Hepatocyte (in vitro differentiated cells): Measurements from ENCODE around the gene PRKAR1B. TPM values are rescaled to one million over a fixed set of nuclear protein-coding genes. Genes with fewer than 3 reads are reported as not detected.
A peak's percentile ranks its signal among the peaks of the same experiment; 100 is the strongest.

Experiments used
- DNase-seq: peaks from one replicate; pipeline ENCODE4 v3.0.0-alpha.2; 2016; ENCODE audit warnings: low spot score
- H2AFZ ChIP-seq: fragments of 200-600 bp; sonication (generic); 2 replicates; pipeline ENCODE4 v1.6.0; 2016; ENCODE audit warnings: antibody characterized with exemption, mild to moderate bottlenecking
- H3K27ac ChIP-seq: fragments of 200-600 bp; sonication (generic); 2 replicates; pipeline ENCODE4 v1.5.1; 2016; ENCODE audit warnings: mild to moderate bottlenecking
- H3K27me3 ChIP-seq: fragments of 200-600 bp; sonication (generic); 2 replicates; pipeline ENCODE4 v1.6.1; 2016
- H3K36me3 ChIP-seq: fragments of 200-600 bp; sonication (generic); replicated peaks from 2 replicates; pipeline ENCODE4 v1.5.1; 2016; ENCODE audit warnings: low read depth; ENCODE audit not compliant: insufficient read depth
- H3K4me1 ChIP-seq: fragments of 200-600 bp; sonication (generic); 2 replicates; pipeline ENCODE4 v1.5.1; 2016; ENCODE audit warnings: mild to moderate bottlenecking, moderate library complexity; ENCODE audit not compliant: insufficient read depth
- H3K4me2 ChIP-seq: fragments of 200-600 bp; sonication (generic); 2 replicates; pipeline ENCODE4 v1.6.0; 2016
- H3K4me3 ChIP-seq: fragments of 200-600 bp; sonication (generic); 2 replicates; pipeline ENCODE4 v1.5.1; 2016; ENCODE audit warnings: mild to moderate bottlenecking
- H3K79me2 ChIP-seq: fragments of 200-600 bp; sonication (generic); 2 replicates; pipeline ENCODE4 v1.6.0; 2017; ENCODE audit warnings: mild to moderate bottlenecking
- H3K9me2 ChIP-seq: fragments of 200-600 bp; sonication (generic); replicated peaks from 2 replicates; pipeline ENCODE4 v1.6.0; 2017; ENCODE audit warnings: mild to moderate bottlenecking; ENCODE audit not compliant: insufficient read depth
- H3K9me3 ChIP-seq: fragments of 200-600 bp; sonication (generic); 2 replicates; pipeline ENCODE4 v1.5.1; 2016; ENCODE audit warnings: low read depth, mild to moderate bottlenecking
- H4K20me1 ChIP-seq: fragments of 200-600 bp; sonication (generic); 2 replicates; pipeline ENCODE4 v1.6.0; 2016; ENCODE audit warnings: mild to moderate bottlenecking; ENCODE audit not compliant: insufficient read depth, poor library complexity, severe bottlenecking
- EZH2 ChIP-seq: fragments of 200-600 bp; sonication (generic); IDR thresholded peaks from 2 replicates; pipeline ENCODE4 v1.6.1; 2016; ENCODE audit warnings: antibody characterized with exemption, mild to moderate bottlenecking, borderline replicate concordance
- EZH2phosphoT487 ChIP-seq: fragments of 200-600 bp; sonication (generic); IDR thresholded peaks from one replicate; pipeline ENCODE4 v1.6.1; 2018; ENCODE audit warnings: antibody characterized with exemption, mild to moderate bottlenecking, low read depth, moderate library complexity; ENCODE audit not compliant: unreplicated experiment, severe bottlenecking
- WGBS: methylation state at CpG from one replicate; pipeline ENCODE4 v1.1.6; 2016; ENCODE audit warnings: low lambda C conversion rate; ENCODE audit errors: missing lambda C conversion rate; 5-methylcytosine and 5-hydroxymethylcytosine counted together
- polyA plus RNA-seq: library from polyadenylated mRNA; unstranded; fragments of >200 nt; fragmentation: Nextera tagmentation; extraction: Ambion mirVana; gene quantifications from 2 replicates; pipeline ENCODE4 v1.2.1, GENCODE V29; 2016
- total RNA-seq: library from RNA; depleted of rRNA; stranded (reverse); fragments of >200 nt; gene quantifications from 2 replicates; pipeline ENCODE4 v1.2.3, GENCODE V29; 2014
- TF ChIP-seq, protein P1 (sequence below): fragments of 200-600 bp; sonication (generic); IDR thresholded peaks from 2 replicates; pipeline ENCODE4 v1.5.1; 2016; ENCODE audit warnings: antibody characterized with exemption, mild to moderate bottlenecking; ENCODE audit not compliant: poor library complexity

The PRKAR1B gene
- total RNA-seq, result 16.6 and 23.4 TPM in 2 replicates
- polyA plus RNA-seq, result 27.4 and 28.7 TPM in 2 replicates

DNA sequence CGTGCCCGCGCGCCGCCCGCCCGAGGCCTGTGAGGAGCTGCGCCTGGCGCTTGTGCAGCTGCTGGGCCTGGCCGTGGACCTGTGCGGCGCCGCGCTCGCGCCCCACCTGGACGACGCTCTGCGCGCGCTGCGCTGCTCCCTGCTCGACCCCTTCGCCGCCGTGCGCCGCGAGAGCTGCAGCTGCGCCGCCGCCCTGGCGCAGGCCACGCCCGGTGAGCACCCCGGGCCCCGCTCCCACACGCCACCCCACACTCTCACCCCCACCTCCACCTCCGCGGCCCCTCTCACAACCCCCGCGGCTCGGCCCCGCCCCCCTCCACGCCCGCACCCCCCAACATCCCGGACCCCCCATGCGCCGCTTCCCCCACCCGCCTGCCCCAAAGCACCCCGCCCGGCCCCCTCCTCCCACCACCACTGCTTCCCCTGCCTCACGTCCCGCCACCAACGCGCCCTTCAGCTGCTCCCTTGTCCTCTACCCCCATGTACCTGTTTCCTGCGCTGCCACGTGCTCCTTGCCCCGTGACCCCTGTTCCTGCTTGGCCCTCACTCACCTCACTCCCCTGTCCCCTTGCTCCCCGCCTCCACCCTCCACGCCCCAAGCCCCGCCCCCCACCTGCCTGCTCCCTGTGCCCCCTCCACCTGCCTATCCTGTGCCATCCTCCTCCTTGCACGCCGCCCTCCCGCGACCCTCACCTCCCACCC is at the start of gene PRKAR1B:
TSS of gene PRKAR1B (minus strand) at position 178 of the 702 bp plus-strand sequence. CDS start 15,776 bp downstream, outside the sequence.
- Histone ChIP-seq H3K79me2 (peaks cover 44% of the 10 kb centered on the region), H3K36me3 (no peaks in the 10 kb centered on the region), H3K27ac (peak within 1 kb of the TSS; percentile 81), H3K4me2 (peak within 1 kb of the TSS; percentile 99), H3K27me3 (no peaks in the 10 kb centered on the region), H3K4me3 (peak within 1 kb of the TSS; percentile 90), H2AFZ (peak within 1 kb of the TSS; percentile 94), H4K20me1 (no peaks in the 10 kb centered on the region), H3K9me3 (no peaks in the 10 kb centered on the region), H3K4me1 (peaks cover 15% of the 10 kb centered on the region), H3K9me2 (no peaks in the 10 kb centered on the region)
- 0% methylated on average over 17 of the region's 66 CpGs for WGBS
- TF ChIP-seq EZH2 (no peak), EZH2phosphoT487 (no peak)
- TF ChIP-seq, protein P1, sequence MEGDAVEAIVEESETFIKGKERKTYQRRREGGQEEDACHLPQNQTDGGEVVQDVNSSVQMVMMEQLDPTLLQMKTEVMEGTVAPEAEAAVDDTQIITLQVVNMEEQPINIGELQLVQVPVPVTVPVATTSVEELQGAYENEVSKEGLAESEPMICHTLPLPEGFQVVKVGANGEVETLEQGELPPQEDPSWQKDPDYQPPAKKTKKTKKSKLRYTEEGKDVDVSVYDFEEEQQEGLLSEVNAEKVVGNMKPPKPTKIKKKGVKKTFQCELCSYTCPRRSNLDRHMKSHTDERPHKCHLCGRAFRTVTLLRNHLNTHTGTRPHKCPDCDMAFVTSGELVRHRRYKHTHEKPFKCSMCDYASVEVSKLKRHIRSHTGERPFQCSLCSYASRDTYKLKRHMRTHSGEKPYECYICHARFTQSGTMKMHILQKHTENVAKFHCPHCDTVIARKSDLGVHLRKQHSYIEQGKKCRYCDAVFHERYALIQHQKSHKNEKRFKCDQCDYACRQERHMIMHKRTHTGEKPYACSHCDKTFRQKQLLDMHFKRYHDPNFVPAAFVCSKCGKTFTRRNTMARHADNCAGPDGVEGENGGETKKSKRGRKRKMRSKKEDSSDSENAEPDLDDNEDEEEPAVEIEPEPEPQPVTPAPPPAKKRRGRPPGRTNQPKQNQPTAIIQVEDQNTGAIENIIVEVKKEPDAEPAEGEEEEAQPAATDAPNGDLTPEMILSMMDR, result no peak
- DNase-seq, result peak; percentile 69

DNA sequence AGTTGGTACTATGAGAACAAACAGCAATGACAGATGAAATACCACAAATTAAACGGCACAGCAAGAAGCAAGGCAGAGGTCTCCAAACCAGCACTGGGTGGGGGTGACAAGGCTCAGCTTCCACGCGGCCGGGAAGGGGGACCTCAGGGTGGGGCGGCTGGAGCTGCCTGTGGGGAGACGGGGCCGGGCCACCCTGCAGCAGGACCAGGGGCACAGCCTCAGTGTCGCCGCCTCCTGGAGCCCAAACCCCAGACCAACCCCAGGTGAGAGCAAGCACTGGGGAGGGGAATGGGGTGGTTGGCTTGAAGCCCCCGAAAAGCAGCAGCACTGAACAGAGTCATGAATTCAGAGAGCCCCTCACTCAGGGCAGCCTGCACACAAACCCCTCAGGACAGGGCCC is 49.3 kb upstream of the PRKAR1B start:
- WGBS, result 96% methylated on average over 10 of the region's 10 CpGs
- no peaks in the 10 kb centered on the region for H3K9me3 ChIP-seq
- TF ChIP-seq EZH2phosphoT487 (no peak), EZH2 (no peak)
- TF ChIP-seq, protein P1, result no peak
- no peaks in the 10 kb centered on the region for H3K79me2 ChIP-seq
- no peaks in the 10 kb centered on the region for H3K9me2 ChIP-seq
- no peaks in the 10 kb centered on the region for H4K20me1 ChIP-seq
- no peak overlapping the region for H3K4me2 ChIP-seq
- no peak overlapping the region for H3K27ac ChIP-seq
- DNase-seq, result no peak
- no peaks in the 10 kb centered on the region for H3K27me3 ChIP-seq
- H2AFZ ChIP-seq, result no peak overlapping the region
- H3K4me3 ChIP-seq, result no peak overlapping the region
- no peaks in the 10 kb centered on the region for H3K36me3 ChIP-seq
- peaks cover 10% of the 10 kb centered on the region for H3K4me1 ChIP-seq

DNA sequence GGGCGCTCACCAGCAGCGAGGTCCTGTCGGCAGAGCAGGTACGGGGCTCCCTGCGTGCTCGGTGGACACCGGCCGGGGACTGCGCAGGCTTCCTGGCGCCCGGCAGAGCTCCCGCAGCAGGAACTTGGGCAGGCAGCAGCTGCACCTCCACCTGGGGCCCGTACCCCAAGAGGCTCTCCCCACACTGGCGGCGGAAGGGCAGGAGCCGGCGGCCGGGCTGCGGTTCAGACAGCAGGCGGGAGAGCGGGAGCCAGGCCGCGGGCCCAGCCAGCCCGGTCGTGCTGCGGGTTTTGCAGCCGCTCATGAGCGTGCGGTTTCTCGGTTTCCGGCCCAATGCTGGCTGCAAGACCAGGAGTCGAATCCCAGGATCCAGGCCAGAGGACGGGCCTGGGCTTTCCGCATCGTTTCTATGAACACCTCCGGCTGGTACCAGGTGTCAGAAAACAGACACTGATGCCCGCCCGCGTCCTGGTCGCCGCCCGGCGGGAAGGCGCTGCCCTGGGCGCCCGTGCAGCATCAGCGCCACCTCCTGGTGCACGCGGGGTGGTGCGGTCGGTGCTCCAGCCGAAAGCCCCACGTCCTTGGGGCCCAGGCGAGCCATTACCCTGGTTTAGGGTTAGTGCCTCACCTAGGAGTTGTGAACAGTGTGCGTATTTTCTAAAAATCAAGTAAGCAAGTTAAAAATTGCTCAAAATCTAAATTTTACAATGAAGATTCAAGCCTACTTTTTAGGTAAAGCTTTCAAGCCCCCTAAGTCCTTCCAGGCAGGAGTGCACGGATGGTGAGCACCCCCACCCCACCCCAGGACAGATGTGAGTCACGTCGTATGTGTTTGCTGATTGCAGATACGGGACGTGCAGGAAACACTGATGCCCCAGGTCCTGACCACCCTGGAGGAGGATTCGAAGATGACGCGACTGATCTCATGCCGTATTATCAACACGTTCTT is 47.4 kb upstream of the PRKAR1B start:
- no peaks in the 10 kb centered on the region for H3K27me3 ChIP-seq
- H3K9me2 ChIP-seq, result no peaks in the 10 kb centered on the region
- TF ChIP-seq, protein P1, result peak; percentile 90
- no peak for TF ChIP-seq EZH2phosphoT487
- TF ChIP-seq EZH2, result no peak
- no peaks in the 10 kb centered on the region for H3K9me3 ChIP-seq
- no peaks in the 10 kb centered on the region for H3K36me3 ChIP-seq
- no peak overlapping the region for H3K4me2 ChIP-seq
- no peak overlapping the region for H2AFZ ChIP-seq
- 72% methylated on average over 61 of the region's 65 CpGs for WGBS
- peak; percentile 72 for DNase-seq
- H4K20me1 ChIP-seq, result no peaks in the 10 kb centered on the region
- H3K27ac ChIP-seq, result no peak overlapping the region
- H3K4me1 ChIP-seq, result peaks cover 21% of the 10 kb centered on the region
- no peaks in the 10 kb centered on the region for H3K79me2 ChIP-seq
- H3K4me3 ChIP-seq, result no peak overlapping the region
